Measurements from ENCODE around the gene BEST2.
A peak's percentile ranks its signal among the peaks of the same experiment; 100 is the strongest.

Gene BEST2

DNA sequence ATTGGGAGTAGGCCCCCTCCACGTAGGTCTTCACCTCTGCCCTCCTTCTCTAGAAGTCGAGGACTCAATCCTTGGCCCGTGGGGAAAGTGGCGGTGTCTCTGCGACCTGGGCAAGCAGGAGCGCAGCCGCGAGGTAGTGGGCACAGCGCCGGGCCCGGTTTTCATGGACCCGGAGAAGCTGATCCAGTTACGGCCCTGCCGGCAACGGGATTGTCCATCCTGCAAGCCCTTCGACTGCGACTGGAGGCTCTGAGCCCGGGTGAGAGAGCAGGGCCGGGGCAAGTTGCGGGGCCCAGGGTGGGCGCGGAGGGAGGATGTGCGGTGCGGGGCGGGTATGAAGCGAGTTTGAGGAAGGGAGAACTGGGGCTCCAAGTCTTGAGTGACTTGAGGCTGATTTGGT, 52.5 kb downstream of the BEST2 start:
- Histone ChIP-seq H3K4me3 (ENCODE audit: low read depth in 1 of 2, low read length in 1 of 2) (no peak overlapping the region), H3K36me3 (no peaks in the 10 kb centered on the region), H3K27ac (no peak overlapping the region), H3K9me3 (no peaks in the 10 kb centered on the region), H3K4me1 (ENCODE audit: control insufficient read depth in 1 of 2, insufficient read depth in 1 of 2, low read depth in 1 of 2, low read length in 1 of 2) (peaks cover 29 to 31% of the 10 kb centered on the region in 2 experiments), H3K27me3 (peaks cover 49% of the 10 kb centered on the region)
- TF ChIP-seq, protein P1, sequence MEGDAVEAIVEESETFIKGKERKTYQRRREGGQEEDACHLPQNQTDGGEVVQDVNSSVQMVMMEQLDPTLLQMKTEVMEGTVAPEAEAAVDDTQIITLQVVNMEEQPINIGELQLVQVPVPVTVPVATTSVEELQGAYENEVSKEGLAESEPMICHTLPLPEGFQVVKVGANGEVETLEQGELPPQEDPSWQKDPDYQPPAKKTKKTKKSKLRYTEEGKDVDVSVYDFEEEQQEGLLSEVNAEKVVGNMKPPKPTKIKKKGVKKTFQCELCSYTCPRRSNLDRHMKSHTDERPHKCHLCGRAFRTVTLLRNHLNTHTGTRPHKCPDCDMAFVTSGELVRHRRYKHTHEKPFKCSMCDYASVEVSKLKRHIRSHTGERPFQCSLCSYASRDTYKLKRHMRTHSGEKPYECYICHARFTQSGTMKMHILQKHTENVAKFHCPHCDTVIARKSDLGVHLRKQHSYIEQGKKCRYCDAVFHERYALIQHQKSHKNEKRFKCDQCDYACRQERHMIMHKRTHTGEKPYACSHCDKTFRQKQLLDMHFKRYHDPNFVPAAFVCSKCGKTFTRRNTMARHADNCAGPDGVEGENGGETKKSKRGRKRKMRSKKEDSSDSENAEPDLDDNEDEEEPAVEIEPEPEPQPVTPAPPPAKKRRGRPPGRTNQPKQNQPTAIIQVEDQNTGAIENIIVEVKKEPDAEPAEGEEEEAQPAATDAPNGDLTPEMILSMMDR (IDR thresholded peaks at IDR 0.05): no peak

DNA sequence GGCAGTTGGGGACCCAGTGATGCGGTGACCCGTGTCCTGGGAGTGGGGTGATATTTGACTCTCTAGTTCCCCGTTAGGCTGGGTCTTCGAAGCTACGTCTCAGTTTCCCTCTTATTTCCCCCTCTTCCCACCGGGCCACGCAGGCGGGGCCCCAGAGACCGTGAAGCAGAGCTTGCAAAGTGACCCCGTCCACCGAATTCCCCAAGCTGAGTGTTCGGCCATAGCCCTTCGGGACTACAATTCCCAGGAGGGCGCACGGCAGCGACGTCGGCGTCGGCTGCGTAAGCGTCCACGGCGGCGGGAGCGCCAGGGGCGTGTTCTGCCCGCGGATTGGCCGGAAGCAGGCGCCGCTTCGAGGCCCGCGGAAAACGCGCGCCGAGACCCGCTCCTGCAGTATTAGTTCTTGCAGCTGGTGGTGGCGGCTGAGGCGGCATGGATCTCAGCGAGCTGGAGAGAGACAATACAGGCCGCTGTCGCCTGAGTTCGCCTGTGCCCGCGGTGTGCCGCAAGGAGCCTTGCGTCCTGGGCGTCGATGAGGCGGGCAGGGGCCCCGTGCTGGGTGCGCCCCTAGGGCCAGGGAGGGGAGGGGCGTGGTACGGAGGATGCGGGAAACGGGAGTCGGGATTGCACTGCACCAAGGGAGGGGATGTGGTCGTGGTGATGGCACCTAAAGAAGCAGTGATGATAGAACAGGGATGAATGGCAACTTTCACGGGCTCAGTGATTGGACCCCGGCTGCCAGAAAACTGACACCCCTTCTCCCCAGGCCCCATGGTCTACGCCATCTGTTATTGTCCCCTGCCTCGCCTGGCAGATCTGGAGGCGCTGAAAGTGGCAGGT, 54.9 kb downstream of the BEST2 start, which contains the start of gene RNASEH2A:
Gene RNASEH2A, plus strand, starts transcription at position 343 of the 840 bp plus-strand sequence. Its CDS starts 90 bp downstream, at position 433.
- peak within 1 kb of the TSS; percentile 58 for H3K27ac ChIP-seq
- H3K9me3 ChIP-seq: no peaks in the 10 kb centered on the region
- peaks cover 20 to 22% of the 10 kb centered on the region in 2 experiments for H3K4me1 ChIP-seq (ENCODE audit: control insufficient read depth in 1 of 2, insufficient read depth in 1 of 2, low read depth in 1 of 2, low read length in 1 of 2)
- peak within 1 kb of the TSS; percentile 71 to 91 for H3K4me3 ChIP-seq (ENCODE audit: low read depth in 1 of 2, low read length in 1 of 2)
- peaks cover 28% of the 10 kb centered on the region for H3K27me3 ChIP-seq
- H3K36me3 ChIP-seq: peaks cover 11% of the 10 kb centered on the region
- TF ChIP-seq, protein P1 (IDR thresholded peaks at IDR 0.05): peak; percentile 43
